GM21786 (cell line): ENCODE results near the gene ACTL7B.

Experiments
- ATAC-seq: cut with Tn5 transposase; IDR thresholded peaks from one replicate; pipeline ENCODE4 v1.9.1; 2021; ENCODE audit not compliant: unreplicated experiment

Gene ACTL7B

GRCh38 chr9:108809269-108809668 lies 46.5 kb downstream of the ACTL7B start:
- ATAC-seq, result no peak
